ENCODE results near the gene GGCX.
"Not testable (repeated sequence)": the region's sequence is repeated elsewhere in the genome, so short reads cannot be mapped to it uniquely, and the experiment has no call there.

GGCX gene

DNA sequence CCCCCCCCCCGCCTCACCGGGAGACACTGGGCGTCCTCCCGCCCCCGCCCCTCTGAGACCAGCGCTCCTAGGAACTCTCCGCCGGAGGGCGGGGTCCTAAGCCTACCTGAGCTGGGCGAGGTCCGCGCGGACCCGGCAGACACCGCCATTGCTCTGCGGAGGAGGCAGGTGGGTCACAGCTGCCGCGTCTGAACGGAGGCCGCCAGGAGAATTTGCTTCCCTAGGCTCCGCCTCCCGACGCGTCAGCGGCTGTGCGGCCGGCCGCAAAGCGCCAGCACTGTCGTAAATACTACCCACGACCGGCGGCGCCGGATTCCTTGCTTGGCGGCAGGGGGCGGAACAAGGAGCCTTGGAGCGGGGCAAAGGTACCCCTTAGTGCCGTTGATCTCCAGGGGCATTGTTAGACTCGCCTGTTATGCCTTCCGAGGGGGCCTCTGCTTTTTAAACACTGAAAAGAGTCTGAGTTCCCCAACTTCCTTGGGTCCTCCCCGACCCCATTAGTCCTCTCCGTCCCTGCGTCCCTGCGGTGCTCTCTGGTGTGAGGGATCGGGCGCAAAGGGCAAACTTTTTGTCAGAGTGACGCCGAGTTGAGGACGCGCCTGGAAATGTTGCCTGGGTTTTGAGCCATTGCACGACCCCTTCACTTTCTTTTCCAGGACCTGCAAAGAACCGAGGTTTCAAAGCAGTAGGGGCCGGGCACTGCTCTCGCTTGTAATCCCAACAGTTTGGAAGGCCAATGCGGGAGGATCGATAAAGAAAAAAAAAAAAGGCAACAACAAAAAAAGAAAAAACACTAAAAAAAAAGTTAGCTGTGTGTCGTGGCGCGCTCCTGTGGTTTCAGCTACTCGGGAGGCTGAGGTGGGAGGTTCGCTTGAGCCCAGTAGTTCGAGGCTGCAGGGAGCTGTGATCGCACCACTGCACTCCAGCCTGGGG is at the start of gene GGCX:
Gene GGCX (minus strand): TSS at position 214 of the 933 bp plus-strand sequence. CDS start 65 bp downstream, at position 149.
- peak; percentile 77 for DNase-seq (ENCODE audit: low spot score)

DNA sequence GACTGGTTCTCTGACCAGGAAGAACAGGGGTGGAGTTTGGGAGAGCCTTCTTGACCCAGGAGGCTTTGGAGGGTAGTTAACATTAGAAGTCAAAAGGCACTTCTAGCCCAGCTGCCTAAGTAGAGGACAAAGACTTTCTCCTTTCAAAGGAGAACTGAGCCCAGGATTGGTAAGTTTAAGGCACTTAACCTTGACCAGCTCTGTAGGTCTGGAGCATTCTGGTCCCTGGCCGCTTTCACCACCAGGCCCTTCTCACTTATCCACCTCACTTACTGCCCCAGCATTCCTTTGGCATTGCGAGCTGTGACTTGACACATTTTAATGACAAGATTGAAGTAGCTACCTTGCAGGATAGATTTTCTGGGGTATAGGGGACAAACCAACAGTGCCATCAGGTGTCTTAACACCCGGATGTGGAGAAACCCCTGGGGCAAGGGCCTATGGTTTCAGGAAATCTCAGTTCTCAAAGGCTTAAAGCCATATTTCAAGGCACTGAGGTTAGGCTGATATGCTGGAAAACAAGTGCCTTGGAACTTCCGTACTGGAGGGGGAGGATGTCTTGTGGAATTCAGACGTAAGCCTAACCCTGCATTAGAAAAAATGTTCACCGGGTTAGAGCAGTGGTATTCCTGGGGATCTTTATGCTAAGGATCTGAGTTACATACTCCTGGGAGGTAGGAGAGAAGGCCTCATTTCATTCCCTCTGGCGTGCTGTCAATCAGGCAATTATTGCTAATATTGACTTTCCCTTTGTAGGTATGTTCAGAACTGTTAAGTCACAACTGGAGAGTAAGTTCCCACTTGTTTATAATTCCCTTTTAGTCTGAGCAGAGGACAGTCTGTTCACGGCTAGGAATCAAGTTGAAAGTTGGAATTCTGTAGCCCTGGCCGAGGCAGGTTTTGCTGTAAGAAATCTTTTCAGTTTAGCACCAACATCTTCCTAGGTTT is 46.2 kb upstream of the GGCX start:
- no peak for DNase-seq (ENCODE audit: low spot score)

GRCh38 chr2:85606116-85606455 is 44.8 kb upstream of the GGCX start:
- DNase-seq (ENCODE audit: low spot score), result no peak

DNA sequence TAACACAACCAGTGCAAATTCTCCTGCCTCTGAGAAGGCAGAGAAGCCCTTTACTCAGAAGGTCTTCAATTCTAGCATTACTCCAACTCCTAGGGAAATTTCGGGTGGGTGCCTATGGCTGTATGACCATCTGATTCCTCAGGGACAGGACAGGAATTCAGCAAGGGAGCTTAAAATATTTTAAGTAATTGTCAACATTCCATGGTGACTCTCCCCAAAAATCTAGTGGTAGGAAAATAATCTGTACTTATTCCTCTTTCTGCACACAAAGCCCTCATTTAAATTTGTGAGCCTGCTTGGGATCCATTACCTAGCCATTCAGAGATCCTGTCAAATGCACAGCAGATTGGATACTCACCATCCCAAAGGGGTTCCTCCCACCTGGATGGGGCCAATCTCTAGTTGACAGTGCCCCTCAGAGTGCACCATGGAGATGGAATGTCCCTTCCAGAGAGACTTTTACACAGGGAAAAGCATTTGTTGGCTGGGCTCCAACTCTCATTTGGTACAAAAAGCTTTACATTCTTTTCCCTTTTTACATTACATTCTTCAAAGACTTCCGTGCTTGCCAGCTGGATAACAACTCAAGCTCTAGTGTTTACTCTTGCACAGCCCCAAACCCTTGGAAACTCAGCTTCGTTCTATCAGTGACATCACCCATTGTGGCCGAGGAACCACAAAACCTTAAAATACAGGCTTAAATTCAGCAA is 44.3 kb upstream of the GGCX start:
- no peak for DNase-seq (ENCODE audit: low spot score)

- no peak for DNase-seq (ENCODE audit: low spot score)
Measured at GRCh38 chr2:85604568-85605339, 43.5 kb upstream of the GGCX start.

GRCh38 chr2:85604133-85604444 is 42.8 kb upstream of the GGCX start:
- not testable (repeated sequence) for DNase-seq (ENCODE audit: low spot score)

DNA sequence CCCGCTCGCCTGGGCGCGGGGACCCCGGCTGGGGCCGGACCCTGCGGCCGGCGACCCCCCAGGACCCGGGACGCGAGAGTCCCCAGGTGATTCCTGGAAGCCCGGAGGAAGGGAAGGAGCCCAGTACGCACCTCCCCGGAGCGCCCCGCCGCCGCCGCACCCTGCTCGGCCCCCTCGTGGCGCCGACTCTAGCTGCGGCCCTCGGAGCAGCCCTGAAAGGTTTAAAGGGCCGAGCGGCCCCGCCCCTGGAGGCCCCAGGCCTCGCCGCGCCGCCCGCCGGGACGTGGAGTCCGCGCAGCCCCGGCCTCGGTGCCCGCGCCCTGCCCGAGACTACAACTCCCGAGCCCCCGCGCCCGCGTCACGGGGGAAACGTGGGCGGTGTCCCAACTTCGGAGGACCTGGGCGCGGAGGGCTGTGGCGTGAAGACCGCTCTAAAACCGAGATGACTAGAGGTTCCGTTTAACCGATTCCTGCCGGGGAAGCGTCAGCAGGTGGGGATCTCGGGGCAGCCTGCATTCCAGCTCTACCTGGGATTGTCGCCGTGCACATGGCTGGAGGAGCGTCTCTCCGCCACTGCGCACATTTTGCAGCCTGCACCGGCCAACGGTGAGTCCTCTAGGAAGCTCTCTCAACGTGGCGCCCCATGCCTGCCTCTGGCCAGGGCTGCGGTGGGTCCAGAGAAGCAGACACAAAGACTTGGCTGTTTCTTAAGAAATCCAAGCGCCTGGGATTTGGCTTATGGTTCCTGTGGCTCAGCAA is 41.4 kb upstream of the GGCX start, which contains the start of gene TMEM150A:
Gene TMEM150A (minus strand): TSS at position 223 of the 759 bp plus-strand sequence. CDS start 750 bp downstream, outside the sequence.
- DNase-seq (ENCODE audit: low spot score), result peak; percentile 81

GRCh38 chr2:85601771-85602475 is 40.6 kb upstream of the GGCX start:
- DNase-seq (ENCODE audit: low spot score), result no peak

DNA sequence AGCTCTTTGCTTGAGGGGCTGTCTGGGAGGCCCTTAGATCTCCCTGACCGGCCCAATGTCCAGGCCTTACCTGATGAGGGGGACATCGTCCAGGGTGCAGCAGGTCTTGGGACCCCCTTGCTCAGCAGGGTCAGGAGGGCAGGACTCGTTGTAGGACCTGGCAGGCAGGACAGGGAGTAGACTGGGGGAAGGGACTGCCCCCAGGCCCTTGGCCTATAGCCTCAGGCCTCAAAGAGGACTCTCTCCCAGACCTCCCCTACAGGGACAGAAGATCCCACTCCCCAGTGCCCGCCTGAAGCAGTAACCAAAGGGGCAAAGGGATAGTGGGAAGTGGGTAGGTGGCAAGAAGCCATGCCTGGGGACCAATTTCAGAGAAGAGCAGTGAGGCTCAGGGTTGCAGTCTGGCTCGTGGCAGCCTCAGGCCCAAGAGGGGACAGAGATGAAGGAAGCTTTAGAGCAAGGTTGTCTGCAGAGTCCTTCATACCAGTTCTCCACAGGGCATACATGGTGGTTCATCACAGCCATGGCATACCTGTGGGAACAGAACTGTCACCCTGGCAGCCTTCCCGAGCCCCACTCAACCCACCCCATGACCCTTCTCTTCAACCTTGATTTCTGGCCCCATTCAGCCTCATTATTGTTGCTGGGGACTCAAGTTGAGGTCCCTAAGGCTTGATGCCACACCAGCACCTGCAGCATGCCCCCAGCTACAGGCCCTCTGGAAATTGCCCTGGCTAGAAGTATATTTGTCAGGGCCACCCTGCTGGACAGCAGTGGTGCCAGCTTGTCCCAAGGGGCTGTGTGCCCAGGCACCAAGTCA is 39.9 kb upstream of the GGCX start:
- DNase-seq (ENCODE audit: low spot score), result no peak

DNA sequence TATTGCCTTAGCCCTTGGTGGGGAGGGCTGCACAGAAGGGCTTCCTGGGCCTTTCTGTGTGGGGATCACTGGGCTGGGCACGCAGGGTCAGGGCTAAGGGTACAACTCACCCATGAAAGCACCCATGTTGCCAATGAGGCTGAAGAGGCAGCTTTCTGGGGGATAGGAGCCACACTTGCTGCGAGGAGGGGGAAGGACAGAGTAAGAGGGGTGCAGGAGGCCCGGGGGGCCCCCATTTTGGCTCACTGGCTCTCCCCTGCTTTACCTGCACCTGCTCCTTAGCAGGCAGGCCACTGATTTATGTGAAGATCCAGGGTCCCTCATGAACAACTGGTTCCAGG is 38.9 kb upstream of the GGCX start:
- DNase-seq (ENCODE audit: low spot score), result no peak

- DNase-seq (ENCODE audit: low spot score), result no peak
Measured at GRCh38 chr2:85599468-85600234, 38.4 kb upstream of the GGCX start.

- no peak for DNase-seq (ENCODE audit: low spot score)
Measured at GRCh38 chr2:85598594-85599340, 37.5 kb upstream of the GGCX start.

DNA sequence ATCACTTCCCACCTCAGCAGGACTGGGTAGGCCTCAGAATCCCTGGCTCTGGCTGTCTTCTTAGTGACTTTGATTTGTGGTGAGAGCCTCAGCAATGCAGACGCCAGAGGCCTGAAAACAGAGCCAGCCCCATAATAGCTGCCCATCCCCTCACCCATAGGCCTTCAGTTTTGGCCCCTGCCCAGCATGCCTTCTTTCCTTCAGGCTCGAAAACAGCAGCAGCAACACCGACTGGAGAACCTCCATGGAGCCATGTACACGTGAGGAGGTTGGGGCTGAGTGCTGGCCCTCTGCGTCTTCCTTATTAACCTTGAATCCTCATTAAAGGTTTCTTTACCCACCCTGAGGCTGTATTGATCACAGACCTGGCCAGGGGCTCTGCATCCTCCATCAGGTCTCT is 35.9 kb upstream of the GGCX start:
- no peak for DNase-seq (ENCODE audit: low spot score)

- no peak for DNase-seq (ENCODE audit: low spot score)
Measured at GRCh38 chr2:85596486-85597143, 35.3 kb upstream of the GGCX start.

- no peak for DNase-seq (ENCODE audit: low spot score)
Measured at GRCh38 chr2:85596026-85596333, 34.7 kb upstream of the GGCX start.

GRCh38 chr2:85595301-85596025 is 34.2 kb upstream of the GGCX start, which contains the start of gene RNF181:
Gene RNF181, plus strand, starts transcription at chr2:85595745. Its CDS starts 19 bp downstream, at chr2:85595764.
- DNase-seq (ENCODE audit: low spot score), result peak; percentile 96
